ENCODE data around the gene ANKRD13D. TPM values are rescaled to one million over a fixed set of nuclear protein-coding genes. Genes with fewer than 3 reads are reported as not detected.

ANKRD13D gene
- total and polyA plus RNA-seq, 2 of the 8 experiments (the other 6 are each of a cell fraction or from before 2014, with no cell fraction given): 24.9 to 26.5 TPM

DNA sequence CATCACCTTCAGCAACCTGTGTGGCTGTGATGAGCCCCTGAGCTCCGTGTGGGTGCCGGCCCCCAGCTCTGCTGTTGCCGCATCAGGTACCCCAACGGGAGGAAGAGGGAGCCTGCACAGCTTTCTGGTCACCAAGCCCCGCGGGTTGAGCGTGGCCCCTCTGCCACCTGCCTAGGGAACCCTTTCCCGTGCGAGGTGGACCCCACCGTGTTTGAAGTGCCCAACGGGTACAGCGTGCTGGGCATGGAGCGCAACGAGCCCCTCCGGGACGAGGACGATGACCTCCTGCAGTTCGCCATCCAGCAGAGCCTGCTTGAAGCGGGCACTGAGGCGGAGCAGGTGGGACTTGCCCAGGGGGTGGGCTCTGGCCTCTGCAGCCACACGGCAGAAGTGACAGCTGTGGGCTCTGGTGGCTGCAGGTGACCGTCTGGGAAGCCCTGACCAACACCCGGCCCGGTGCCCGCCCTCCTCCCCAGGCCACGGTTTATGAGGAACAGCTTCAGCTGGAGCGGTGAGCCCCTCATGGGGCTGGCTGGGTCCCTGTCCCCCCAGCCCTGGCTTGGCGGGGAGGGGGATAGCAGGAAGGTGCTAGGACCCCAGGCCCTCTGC, 12.3 kb downstream of the ANKRD13D start:
- POLR2A ChIA-PET (ENCODE audit: partially characterized antibody): interaction anchor here (0.6 to 9.7 kb wide), 6 partner anchors 10 to 61 kb away, joined by 3 to 106 read pairs (median 7); partner anchors contain the start of gene ANKRD13D
- no peak for DNase-seq (ENCODE audit: low read depth in 1 of 2, low spot score in 2 of 2)
- no peak for FAIRE-seq

More for the DNA sequence above, 12.3 kb downstream of the ANKRD13D start:
- H3K4me2 ChIP-seq (ENCODE audit: insufficient read depth in 1 of 2, low read depth in 2 of 2, low read length in 2 of 2): peak overlapping the region; percentile 81 to 85
- H3K9ac ChIP-seq (replicated peaks in 1 of 4; ENCODE audit: extremely low read depth in 1 of 4, low read depth in 3 of 4, low read length in 3 of 4): no peak overlapping the region
- no peak overlapping the region for H2AFZ ChIP-seq (ENCODE audit: low read length)
- CTCF ChIA-PET (ENCODE audit: partially characterized antibody): interaction anchor here (1.0 to 4.8 kb wide), 8 partner anchors 10 to 248 kb away, joined by 3 to 33 read pairs (median 5); partner anchors contain the start of gene ANKRD13D
- H3K14ac ChIP-seq (ENCODE audit: insufficient read length): no peak overlapping the region
- H2AK5ac ChIP-seq (ENCODE audit: low read depth, low read length): no peak overlapping the region
- H2BK15ac ChIP-seq (ENCODE audit: low read length): no peak overlapping the region
- H4K91ac ChIP-seq (replicated peaks; ENCODE audit: insufficient read length, low read length): no peak overlapping the region
- no peak overlapping the region for H2BK20ac ChIP-seq (ENCODE audit: low read length)
- no peaks in the 10 kb centered on the region; the same call in 1 of the 2 replicates for H3K79me1 ChIP-seq (ENCODE audit: low read depth, low read length)
- H4K5ac ChIP-seq (ENCODE audit: insufficient read length, low read depth, low read length): no peak overlapping the region
- peaks cover 0 to 11% (median 7%) of the 10 kb centered on the region in 4 experiments; a peak in 5 of 7 replicates for H3K27me3 ChIP-seq (replicated peaks in 1 of 4; ENCODE audit: control insufficient read depth in 3 of 4, extremely low read depth in 1 of 4, insufficient read depth in 3 of 4, low read length in 3 of 4)
- 95% methylated on average over 18 of the region's 28 CpGs; no CpG with 5 or more reads in 1 of the 2 experiments for WGBS, 2 experiments (ENCODE audit: extremely low coverage in 1 of 2, insufficient coverage in 1 of 2, insufficient read length in 1 of 2, insufficient replicate concordance in 2 of 2, low coverage in 1 of 2, low lambda C conversion rate in 2 of 2, missing lambda C conversion rate in 1 of 2)
- H2BK120ac ChIP-seq (replicated peaks; ENCODE audit: low read depth, low read length): no peak overlapping the region
- H4K8ac ChIP-seq (ENCODE audit: extremely low read depth, insufficient read depth, low read length): no peak overlapping the region
- no peak overlapping the region for H3K23ac ChIP-seq (ENCODE audit: insufficient read length)
- no peak overlapping the region for H3K27ac ChIP-seq (ENCODE audit: low read depth, low read length)
- H4K20me1 ChIP-seq (replicated peaks in 1 of 2; ENCODE audit: control insufficient read depth in 1 of 2, insufficient read depth in 2 of 2, low read length in 2 of 2): peaks cover 0 to 11% of the 10 kb centered on the region in 2 experiments
- peak overlapping the region in 3 of 4 experiments; percentile 8 to 94 (median 26); a peak in 2 of 8 replicates for H3K4me3 ChIP-seq (ENCODE audit: extremely low read depth in 1 of 4, insufficient read depth in 2 of 4, low read depth in 3 of 4, low read length in 4 of 4)
- H3K23me2 ChIP-seq (ENCODE audit: low read depth, low read length): peaks cover 19% of the 10 kb centered on the region; the same call in 1 of the 2 replicates
- no peak overlapping the region for H2BK5ac ChIP-seq (ENCODE audit: low read depth, low read length)
- H3K36me3 ChIP-seq (ENCODE audit: control insufficient read depth in 2 of 4, insufficient read depth in 4 of 4, low read length in 3 of 4): peaks cover 0 to 14% (median 7%) of the 10 kb centered on the region in 4 experiments; a peak in 3 of 8 replicates
- no peak overlapping the region for H3K56ac ChIP-seq (replicated peaks; ENCODE audit: insufficient read length, low read depth, low read length)
- H2BK12ac ChIP-seq (ENCODE audit: low read depth, low read length): no peak overlapping the region
- H3K18ac ChIP-seq (ENCODE audit: extremely low read depth, low read length): no peak overlapping the region; the same call in 1 of the 2 replicates
- TF ChIP-seq SIX5 (IDR thresholded peaks at IDR 0.05; ENCODE audit: low read depth, low read length) (no peak), KDM4A (IDR thresholded peaks at IDR 0.05; ENCODE audit: low read depth, low read length, severe bottlenecking) (no peak), SRF (IDR thresholded peaks at IDR 0.05; ENCODE audit: low read depth, low read length) (no peak), HDAC6 (IDR thresholded peaks at IDR 0.05; ENCODE audit: low read depth, low read length) (no peak), FOSL1 (IDR thresholded peaks at IDR 0.05; ENCODE audit: insufficient read depth, low read depth, low read length) (no peak)
- TF ChIP-seq, protein P1, sequence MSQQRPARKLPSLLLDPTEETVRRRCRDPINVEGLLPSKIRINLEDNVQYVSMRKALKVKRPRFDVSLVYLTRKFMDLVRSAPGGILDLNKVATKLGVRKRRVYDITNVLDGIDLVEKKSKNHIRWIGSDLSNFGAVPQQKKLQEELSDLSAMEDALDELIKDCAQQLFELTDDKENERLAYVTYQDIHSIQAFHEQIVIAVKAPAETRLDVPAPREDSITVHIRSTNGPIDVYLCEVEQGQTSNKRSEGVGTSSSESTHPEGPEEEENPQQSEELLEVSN (IDR thresholded peaks at IDR 0.05): no peak
- TF ChIP-seq, protein P2, sequence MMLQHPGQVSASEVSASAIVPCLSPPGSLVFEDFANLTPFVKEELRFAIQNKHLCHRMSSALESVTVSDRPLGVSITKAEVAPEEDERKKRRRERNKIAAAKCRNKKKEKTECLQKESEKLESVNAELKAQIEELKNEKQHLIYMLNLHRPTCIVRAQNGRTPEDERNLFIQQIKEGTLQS (IDR thresholded peaks at IDR 0.05; ENCODE audit: insufficient read depth, low read depth, low read length): no peak
- no peaks in the 10 kb centered on the region for H3K9me3 ChIP-seq (ENCODE audit: insufficient read depth in 2 of 2, low read depth in 1 of 2, low read length in 1 of 2)
- H3K4me1 ChIP-seq (replicated peaks in 1 of 4; ENCODE audit: control insufficient read depth in 3 of 4, insufficient read depth in 4 of 4, low read length in 3 of 4): peaks cover 0 to 20% (median 16%) of the 10 kb centered on the region in 4 experiments; a peak in 5 of 7 replicates
- H3K4ac ChIP-seq (replicated peaks; ENCODE audit: insufficient read length, low read depth, low read length): no peak overlapping the region
- H3K79me2 ChIP-seq (ENCODE audit: control insufficient read depth in 1 of 2, insufficient read depth in 2 of 2, low read length in 2 of 2): no peaks in the 10 kb centered on the region
